H1 (cell line): Measurements from ENCODE around the gene NKAIN1. TPM values are rescaled to one million over a fixed set of nuclear protein-coding genes. Genes with fewer than 3 reads are reported as not detected.

Experiments
- CTCF ChIA-PET: fragments of 300-600 bp; sonication (Branson Sonifier 250); formaldehyde crosslinking; loops from one replicate; lab custom pipeline; 2021; ENCODE audit not compliant: partially characterized antibody; lab: Charles Lee
- POLR2A ChIA-PET: fragments of 300-600 bp; sonication (Branson Sonifier 250); formaldehyde crosslinking; loops from one replicate; lab custom pipeline; 2021; ENCODE audit warnings: inconsistent platforms; ENCODE audit not compliant: partially characterized antibody; lab: Charles Lee
- DNase-seq, 2 experiments: peaks; one replicate each; pipeline versions ENCODE4 v3.0.0 to v3.0.0-alpha.2; 2010 to 2022; ENCODE audit warnings: low spot score in 2 of 2, low read depth in 1 of 2, mixed read lengths in 1 of 2
- FAIRE-seq: peaks from 2 replicates; lab custom pipeline; 2011; peaks lifted over from hg19 to GRCh38; lab: Jason Lieb, UNC
- H2AFZ ChIP-seq: 2 replicates; pipeline ENCODE4 v1.8.1; 2012; ENCODE audit warnings: low read length, inconsistent platforms
- H2AK5ac ChIP-seq: 2 replicates; pipeline ENCODE4 v1.6.1; 2013; ENCODE audit warnings: low read depth, low read length
- H2BK120ac ChIP-seq: replicated peaks from 2 replicates; pipeline ENCODE3; 2013; ENCODE audit warnings: low read depth, low read length, inconsistent platforms
- H2BK12ac ChIP-seq: 2 replicates; pipeline ENCODE4 v1.6.1; 2013; ENCODE audit warnings: low read depth, low read length
- H2BK15ac ChIP-seq: 2 replicates; pipeline ENCODE4 v1.6.1; 2013; ENCODE audit warnings: low read length
- H2BK20ac ChIP-seq: 2 replicates; pipeline ENCODE4 v1.6.1; 2013; ENCODE audit warnings: low read length
- H2BK5ac ChIP-seq: 2 replicates; pipeline ENCODE4 v1.6.1; 2013; ENCODE audit warnings: low read depth, low read length
- H3K14ac ChIP-seq: 2 replicates; pipeline ENCODE4 v1.6.1; 2013; ENCODE audit warnings: inconsistent platforms; ENCODE audit not compliant: insufficient read length
- H3K18ac ChIP-seq: 2 replicates; pipeline ENCODE4 v1.6.1; 2013; ENCODE audit warnings: low read length; ENCODE audit errors: extremely low read depth
- H3K23ac ChIP-seq: 2 replicates; pipeline ENCODE4 v1.6.1; 2013; ENCODE audit warnings: inconsistent platforms; ENCODE audit not compliant: insufficient read length
- H3K23me2 ChIP-seq: 2 replicates; pipeline ENCODE4 v1.6.1; 2013; ENCODE audit warnings: low read depth, low read length
- H3K27ac ChIP-seq: 2 replicates; pipeline ENCODE4 v1.6.1; 2011; ENCODE audit warnings: low read depth, low read length, inconsistent platforms
- H3K27me3 ChIP-seq, 4 experiments: replicated peaks in 1 of 4; 1 replicate in 1 of 4; 2 replicates in 3 of 4; pipeline versions ENCODE4 v1.6.1 to v1.8.1; 2011 to 2013; ENCODE audit warnings: low read length in 3 of 4, mild to moderate bottlenecking in 3 of 4, inconsistent platforms in 2 of 4, mixed read lengths in 2 of 4, moderate library complexity in 1 of 4; ENCODE audit not compliant: control insufficient read depth in 3 of 4, insufficient read depth in 3 of 4; ENCODE audit errors: extremely low read depth in 1 of 4
- H3K36me3 ChIP-seq, 4 experiments: 2 replicates each; pipeline versions ENCODE4 v1.6.1 to v1.8.1; 2011 to 2013; ENCODE audit warnings: mild to moderate bottlenecking in 4 of 4, low read length in 3 of 4, moderate library complexity in 2 of 4, control low read depth in 1 of 4, inconsistent platforms in 1 of 4; ENCODE audit not compliant: insufficient read depth in 4 of 4, control insufficient read depth in 2 of 4
- H3K4ac ChIP-seq: replicated peaks from 2 replicates; pipeline ENCODE3; 2013; ENCODE audit warnings: low read length, low read depth, mixed read lengths, inconsistent platforms; ENCODE audit not compliant: insufficient read length
- H3K4me1 ChIP-seq, 4 experiments: replicated peaks in 1 of 4; 1 replicate in 1 of 4; 2 replicates in 3 of 4; pipeline versions ENCODE4 v1.6.1 to v1.8.1; 2011 to 2013; ENCODE audit warnings: low read length in 3 of 4, inconsistent platforms in 2 of 4, mixed read lengths in 1 of 4; ENCODE audit not compliant: insufficient read depth in 4 of 4, control insufficient read depth in 3 of 4
- H3K4me2 ChIP-seq, 2 experiments: 2 replicates each; pipeline versions ENCODE4 v1.6.1 to v1.8.1; 2011 to 2013; ENCODE audit warnings: low read depth in 2 of 2, low read length in 2 of 2, control low read depth in 1 of 2, inconsistent platforms in 1 of 2, mild to moderate bottlenecking in 1 of 2; ENCODE audit not compliant: insufficient read depth in 1 of 2
- H3K4me3 ChIP-seq, 4 experiments: fragments of 200-600, 300-600 bp in 1 of 4; sonication (generic), shearing (Covaris generic), sonication (Bioruptor Twin) in 1 of 4; 2 replicates each; pipeline versions ENCODE4 v1.5.1 to v1.8.1; 2011 to 2016; ENCODE audit warnings: low read length in 4 of 4, low read depth in 3 of 4, control low read depth in 2 of 4, inconsistent platforms in 2 of 4, mild to moderate bottlenecking in 2 of 4, mixed read lengths in 1 of 4, moderate library complexity in 1 of 4; ENCODE audit not compliant: insufficient read depth in 2 of 4; ENCODE audit errors: extremely low read depth in 1 of 4
- H3K56ac ChIP-seq: replicated peaks from 2 replicates; pipeline ENCODE3; 2013; ENCODE audit warnings: low read depth, mild to moderate bottlenecking, mixed read lengths, low read length, inconsistent platforms; ENCODE audit not compliant: insufficient read length
- H3K79me1 ChIP-seq: 2 replicates; pipeline ENCODE4 v1.6.1; 2013; ENCODE audit warnings: low read depth, low read length, control low read depth
- H3K79me2 ChIP-seq, 2 experiments: 2 replicates each; pipeline versions ENCODE4 v1.6.1 to v1.8.1; 2012 to 2013; ENCODE audit warnings: low read length in 2 of 2, mild to moderate bottlenecking in 2 of 2, inconsistent platforms in 1 of 2; ENCODE audit not compliant: insufficient read depth in 2 of 2, control insufficient read depth in 1 of 2
- H3K9ac ChIP-seq, 4 experiments: replicated peaks in 1 of 4; 1 replicate in 1 of 4; 2 replicates in 3 of 4; pipeline versions ENCODE4 v1.6.1 to v1.8.1; 2011 to 2013; ENCODE audit warnings: low read depth in 3 of 4, low read length in 3 of 4, control low read depth in 2 of 4, mild to moderate bottlenecking in 2 of 4, moderate library complexity in 2 of 4, inconsistent platforms in 1 of 4; ENCODE audit errors: extremely low read depth in 1 of 4
- H3K9me3 ChIP-seq, 2 experiments: 2 replicates each; pipeline versions ENCODE4 v1.6.1 to v1.8.1; 2012 to 2013; ENCODE audit warnings: mild to moderate bottlenecking in 2 of 2, moderate library complexity in 2 of 2, control low read depth in 1 of 2, inconsistent platforms in 1 of 2, low read depth in 1 of 2, low read length in 1 of 2, mixed read lengths in 1 of 2; ENCODE audit not compliant: insufficient read depth in 2 of 2
- H4K20me1 ChIP-seq, 2 experiments: replicated peaks in 1 of 2; 2 replicates each; pipeline versions ENCODE3 to v1.8.1; 2011 to 2013; ENCODE audit warnings: inconsistent platforms in 2 of 2, low read length in 2 of 2, mild to moderate bottlenecking in 1 of 2; ENCODE audit not compliant: insufficient read depth in 2 of 2, control insufficient read depth in 1 of 2
- H4K5ac ChIP-seq: 2 replicates; pipeline ENCODE4 v1.6.1; 2013; ENCODE audit warnings: low read length, low read depth, mixed read lengths, inconsistent platforms; ENCODE audit not compliant: insufficient read length
- H4K8ac ChIP-seq: 2 replicates; pipeline ENCODE4 v1.8.0; 2013; ENCODE audit warnings: mild to moderate bottlenecking, moderate library complexity, low read length, inconsistent platforms; ENCODE audit not compliant: insufficient read depth; ENCODE audit errors: extremely low read depth
- H4K91ac ChIP-seq: replicated peaks from 2 replicates; pipeline ENCODE3; 2013; ENCODE audit warnings: low read length, mixed read lengths, inconsistent platforms; ENCODE audit not compliant: insufficient read length
- ATF2 ChIP-seq: IDR thresholded peaks from 2 replicates; pipeline ENCODE4 v1.6.1; 2012; ENCODE audit warnings: low read length, inconsistent platforms
- BRCA1 ChIP-seq: IDR thresholded peaks from 2 replicates; pipeline ENCODE4 v1.6.1; 2012; ENCODE audit warnings: low read depth, low read length, improper control_type of control experiment
- FOSL1 ChIP-seq: IDR thresholded peaks from 2 replicates; pipeline ENCODE4 v1.6.1; 2011; ENCODE audit warnings: mild to moderate bottlenecking, low read depth, low read length, moderate library complexity; ENCODE audit not compliant: insufficient read depth
- JUND ChIP-seq: IDR thresholded peaks from 2 replicates; pipeline ENCODE4 v1.6.1; 2011; ENCODE audit warnings: mild to moderate bottlenecking, improper control_type of control experiment, low read length
- KDM4A ChIP-seq: IDR thresholded peaks from one replicate; pipeline ENCODE4 v1.7.1; 2012; ENCODE audit warnings: low read depth, mild to moderate bottlenecking, moderate library complexity, low read length, inconsistent platforms; ENCODE audit not compliant: severe bottlenecking
- PHF8 ChIP-seq: fragments of 200-600 bp; sonication (generic); conservative IDR thresholded peaks from 2 replicates; pipeline ENCODE4 v1.7.1; 2012; ENCODE audit warnings: low read depth, mild to moderate bottlenecking, inconsistent platforms, low read length, moderate library complexity
- POLR2AphosphoS5 ChIP-seq: IDR thresholded peaks from 2 replicates; pipeline ENCODE4 v1.6.1; 2011; ENCODE audit warnings: low read depth, low read length
- RFX5 ChIP-seq: IDR thresholded peaks from 2 replicates; pipeline ENCODE4 v1.6.1; 2011; ENCODE audit warnings: low read depth, low read length, improper control_type of control experiment, borderline replicate concordance
- RXRA ChIP-seq: IDR thresholded peaks from 2 replicates; pipeline ENCODE4 v1.6.1; 2011; ENCODE audit warnings: low read depth, mild to moderate bottlenecking, low read length, moderate library complexity; ENCODE audit not compliant: insufficient read depth
- SIN3A ChIP-seq, 2 experiments: IDR thresholded peaks in 1 of 2; conservative IDR thresholded peaks in 1 of 2; 2 replicates each; pipeline ENCODE4 v1.6.1; 2011 to 2012; ENCODE audit warnings: low read length in 2 of 2, improper control_type of control experiment in 1 of 2, low read depth in 1 of 2, mild to moderate bottlenecking in 1 of 2
- SIRT6 ChIP-seq: IDR thresholded peaks from one replicate; pipeline ENCODE4 v1.7.1; 2012; ENCODE audit warnings: low read length, inconsistent platforms
- SP1 ChIP-seq: IDR thresholded peaks from 2 replicates; pipeline ENCODE4 v1.6.1; 2011; ENCODE audit warnings: low read depth, low read length
- SP4 ChIP-seq: IDR thresholded peaks from 2 replicates; pipeline ENCODE4 v1.6.1; 2012; ENCODE audit warnings: low read length, inconsistent platforms
- WGBS, 2 experiments: shearing (Covaris generic) in 1 of 2; methylation state at CpG; one replicate each; pipeline versions ENCODE4 v1.1.6 to v1.1.7; 2013 to 2015; ENCODE audit warnings: low lambda C conversion rate in 2 of 2, mixed read lengths in 2 of 2, inconsistent platforms in 1 of 2, low coverage in 1 of 2, missing lambda C conversion rate in 1 of 2; ENCODE audit not compliant: insufficient replicate concordance in 2 of 2, insufficient coverage in 1 of 2, insufficient read length in 1 of 2; ENCODE audit errors: extremely low coverage in 1 of 2, missing lambda C conversion rate in 1 of 2; 5-methylcytosine and 5-hydroxymethylcytosine counted together
- polyA plus RNA-seq, 7 experiments: library from polyadenylated mRNA; depleted of rRNA in 3 of 7; stranded (reverse) in 5 of 7; unstranded in 2 of 7; fragments of >200 nt in 5 of 7; fragments of 200-250 nt in 2 of 7; gene quantifications; 1 replicate in 5 of 7; 2 replicates in 1 of 7; 4 replicates in 1 of 7; pipeline versions ENCODE4 v1.2.1 to v1.2.3, GENCODE V29; 2011 to 2013; ENCODE audit warnings: missing spikeins in 2 of 7, mixed read lengths in 2 of 7
- total RNA-seq: library from RNA; stranded (reverse); fragmentation: NEBNext Ultra II Directional; extraction: Animal tissue kit (Norgen Biotek cat#: 25700); gene quantifications from 2 replicates; pipeline ENCODE4 v1.2.1, GENCODE V29; 2021

NKAIN1 gene
- total and polyA plus RNA-seq, 2 of the 8 experiments (the other 6 are each of a cell fraction or from before 2014, with no cell fraction given) = 59.3 to 66.9 TPM

GRCh38 chr1:31153423-31153822, 86.3 kb downstream of the NKAIN1 start:
- Histone ChIP-seq H2BK5ac (no peak overlapping the region), H3K23me2 (peaks cover 7% of the 10 kb centered on the region), H3K36me3 (peaks cover 0 to 2% (median 0%) of the 10 kb centered on the region in 4 experiments; a peak in 1 of 8 replicates), H2BK20ac (no peak overlapping the region), H3K4me3 (no peak overlapping the region), H2BK120ac (no peak overlapping the region), H3K9me3 (no peaks in the 10 kb centered on the region), H2BK15ac (no peak overlapping the region), H2AFZ (no peak overlapping the region), H4K5ac (no peak overlapping the region), H3K14ac (no peak overlapping the region), H2AK5ac (no peak overlapping the region), H4K20me1 (no peaks in the 10 kb centered on the region), H3K79me1 (no peaks in the 10 kb centered on the region), H4K8ac (no peak overlapping the region), H3K4ac (no peak overlapping the region), H3K27me3 (no peaks in the 10 kb centered on the region), H2BK12ac (no peak overlapping the region), H3K4me1 (peaks cover 0 to 3% (median 1%) of the 10 kb centered on the region in 4 experiments; a peak in 4 of 7 replicates), H4K91ac (no peak overlapping the region), H3K4me2 (no peak overlapping the region), H3K56ac (no peak overlapping the region), H3K18ac (no peak overlapping the region), H3K27ac (no peak overlapping the region), H3K9ac (no peak overlapping the region), H3K79me2 (no peaks in the 10 kb centered on the region), H3K23ac (no peak overlapping the region)
- WGBS, 2 experiments = 93% methylated on average over 3 of the region's 3 CpGs; no CpG with 5 or more reads in 1 of the 2 experiments
- DNase-seq = no peak
- ChIA-PET POLR2A (interaction anchor here (1.5 to 5.2 kb wide), 4 partner anchors 12 to 88 kb away, joined by 4 to 42 read pairs (median 6); partner anchors contain the start of gene PUM1), CTCF (interaction anchor here (1.1 to 1.9 kb wide), 2 partner anchors 17 to 28 kb away, joined by 3 to 4 read pairs; no protein-coding TSS in a partner anchor)
- FAIRE-seq = no peak
- no peak for TF ChIP-seq POLR2AphosphoS5
- TF ChIP-seq SIN3A (conservative IDR thresholded peaks at IDR 0.05 in 1 of 2, IDR thresholded peaks at IDR 0.05 in 1 of 2; ENCODE audit: low read depth in 1 of 2, low read length in 2 of 2) = no peak
- TF ChIP-seq SIRT6 = no peak
- no peak for TF ChIP-seq PHF8
- no peak for TF ChIP-seq FOSL1
- TF ChIP-seq BRCA1 = no peak
- no peak for TF ChIP-seq RFX5
- TF ChIP-seq RXRA = no peak
- no peak for TF ChIP-seq ATF2
- no peak for TF ChIP-seq SP4
- no peak for TF ChIP-seq JUND
- no peak for TF ChIP-seq KDM4A
- TF ChIP-seq SP1 = no peak
